Gastroesophageal sphincter (tissue), 4 donors: ENCODE measurements around the gene ARPC1B. TPM values are rescaled to one million over a fixed set of nuclear protein-coding genes. Genes with fewer than 3 reads are reported as not detected.
"Not testable (repeated sequence)": the region's sequence is repeated elsewhere in the genome, so short reads cannot be mapped to it uniquely, and the experiment has no call there.

Source experiments
- ATAC-seq: fragments of 150-250 bp; one replicate; pipeline ENCODE4 v1.9.1; 2016; ENCODE audit warnings: mild to moderate bottlenecking, moderate library complexity
- H3K27ac ChIP-seq, 4 donors: fragments of 200-600 bp; sonication (generic) in 3 of 4; 1 replicate in 3 of 4; 2 replicates in 1 of 4; pipeline ENCODE4 v1.5.1; 2016 to 2019
- H3K27me3 ChIP-seq: fragments of 200-600 bp; sonication (generic); one replicate; pipeline ENCODE4 v1.5.1; 2019
- H3K36me3 ChIP-seq, 2 donors: fragments of 200-600 bp; sonication (generic); one replicate each; pipeline ENCODE4 v1.5.1; 2019; ENCODE audit warnings: control low read depth in 1 of 2
- H3K4me1 ChIP-seq, 3 donors: fragments of 200-600 bp; sonication (generic); 1 replicate in 2 of 3; 2 replicates in 1 of 3; pipeline ENCODE4 v1.5.1; 2016 to 2019; ENCODE audit warnings: control low read depth in 2 of 3
- H3K4me3 ChIP-seq, 2 donors: fragments of 200-600 bp; sonication (generic); one replicate each; pipeline ENCODE4 v1.5.1; 2019; ENCODE audit warnings: mild to moderate bottlenecking in 1 of 2, moderate library complexity in 1 of 2
- H3K9me3 ChIP-seq, 3 donors: fragments of 200-600 bp; sonication (generic); one replicate each; pipeline ENCODE4 v1.5.1; 2017 to 2019; ENCODE audit warnings: control low read depth in 2 of 3
- CTCF ChIP-seq, 4 experiments: fragments of 200-600 bp in 2 of 4; fragments of 450-650 bp in 2 of 4; sonication (generic) in 1 of 4; IDR thresholded peaks; one replicate each; pipeline ENCODE4 v1.5.1; 2017 to 2019; ENCODE audit warnings: antibody characterized with exemption in 4 of 4, mild to moderate bottlenecking in 2 of 4, moderate library complexity in 2 of 4
- EP300 ChIP-seq: sonication (generic); formaldehyde crosslinking; IDR thresholded peaks from one replicate; pipeline ENCODE4 v1.6.1; 2017; ENCODE audit warnings: antibody characterized with exemption, mild to moderate bottlenecking
- POLR2A ChIP-seq, 2 donors: fragments of 450-650 bp; IDR thresholded peaks; one replicate each; pipeline ENCODE4 v1.6.1; 2017; ENCODE audit warnings: antibody characterized with exemption in 2 of 2, mild to moderate bottlenecking in 2 of 2, moderate library complexity in 1 of 2
- POLR2AphosphoS5 ChIP-seq: sonication (generic); formaldehyde crosslinking; IDR thresholded peaks from one replicate; pipeline ENCODE4 v1.6.1; 2017; ENCODE audit warnings: antibody characterized with exemption
- WGBS, 2 donors: methylation state at CpG; one replicate each; pipeline ENCODE4 v1.1.5; 2018; ENCODE audit warnings: low coverage in 1 of 2; 5-methylcytosine and 5-hydroxymethylcytosine counted together
- total RNA-seq, 4 donors: library from RNA; depleted of rRNA; stranded (reverse); fragments of >200 nt; gene quantifications; one replicate each; pipeline ENCODE4 v1.1.0, GENCODE V29; 2016

ARPC1B gene
- total RNA-seq, 4 donors from 2014 or later, result 69.9 to 158 (median 138) TPM

GRCh38 chr7:99375070-99375807, 709 bp downstream of the ARPC1B start:
- H3K9me3 ChIP-seq, result no peaks in the 10 kb centered on the region
- H3K4me3 ChIP-seq, result peak overlapping the region; percentile 59 to 93
- peaks cover 0 to 56% (median 13%) of the 10 kb centered on the region in 3 donors for H3K4me1 ChIP-seq
- H3K27ac ChIP-seq, result peak overlapping the region; percentile 11 to 92 (median 89)
- 59% methylated on average over 2 of the region's 58 CpGs; no CpG with 5 or more reads in 1 of the 2 donors for WGBS, 2 donors
- TF ChIP-seq CTCF (IDR thresholded peaks at IDR 0.05) (no peak), EP300 (no peak), POLR2A (IDR thresholded peaks at IDR 0.05) (peak; percentile 22 to 25), POLR2AphosphoS5 (peak; percentile 59)
- H3K36me3 ChIP-seq, result peaks cover 0 to 14% of the 10 kb centered on the region in 2 donors
- peak; percentile 78 for ATAC-seq
- no peaks in the 10 kb centered on the region for H3K27me3 ChIP-seq

- ATAC-seq, result peak; percentile 84
- H3K9me3 ChIP-seq, result no peaks in the 10 kb centered on the region
- no peaks in the 10 kb centered on the region for H3K27me3 ChIP-seq
- peaks cover 0 to 22% of the 10 kb centered on the region in 2 donors for H3K36me3 ChIP-seq
- TF ChIP-seq POLR2A (IDR thresholded peaks at IDR 0.05), result no peak
- no peak for TF ChIP-seq EP300
- TF ChIP-seq CTCF (IDR thresholded peaks at IDR 0.05), result peak in 1 of 4 experiments; percentile 41
- peak; percentile 35 for TF ChIP-seq POLR2AphosphoS5
- peak overlapping the region in 1 of 2 donors; percentile 32 for H3K4me3 ChIP-seq
- WGBS, 2 donors, result 23 to 40% methylated on average over 3 to 6 of the region's 7 CpGs
- peak overlapping the region; percentile 13 to 87 (median 84) for H3K27ac ChIP-seq
- peaks cover 0 to 60% (median 29%) of the 10 kb centered on the region in 3 donors for H3K4me1 ChIP-seq
Measured at GRCh38 chr7:99379043-99379577, 4.6 kb downstream of the ARPC1B start.

GRCh38 chr7:99379693-99380031, 5.1 kb downstream of the ARPC1B start:
- ATAC-seq, H3K27me3 ChIP-seq, H3K9me3 ChIP-seq: not testable (repeated sequence)
- Histone ChIP-seq H3K27ac (peak overlapping the region; percentile 13 to 87 (median 84)), H3K4me3 (peak overlapping the region in 1 of 2 donors; percentile 32), H3K36me3 (peaks cover 0 to 23% of the 10 kb centered on the region in 2 donors), H3K4me1 (peaks cover 0 to 55% (median 29%) of the 10 kb centered on the region in 3 donors)
- WGBS, 2 donors, result 25 to 62% methylated on average over 2 to 6 of the region's 7 CpGs

GRCh38 chr7:99380032-99380822, 5.7 kb downstream of the ARPC1B start:
- TF ChIP-seq POLR2A (IDR thresholded peaks at IDR 0.05), result no peak
- TF ChIP-seq CTCF (IDR thresholded peaks at IDR 0.05), result no peak
- TF ChIP-seq EP300, result no peak
- no peak for TF ChIP-seq POLR2AphosphoS5
- Histone ChIP-seq H3K9me3 (no peaks in the 10 kb centered on the region), H3K27ac (peak overlapping the region; percentile 13 to 87 (median 84)), H3K36me3 (peaks cover 0 to 23% of the 10 kb centered on the region in 2 donors), H3K4me1 (peaks cover 0 to 52% (median 29%) of the 10 kb centered on the region in 3 donors), H3K27me3 (no peaks in the 10 kb centered on the region), H3K4me3 (peak overlapping the region in 1 of 2 donors; percentile 32)
- ATAC-seq, result peak; percentile 16
- 15 to 43% methylated on average over 2 of the region's 12 CpGs for WGBS, 2 donors
